Thyroid gland (tissue), 4 donors: ENCODE measurements around the gene MAB21L1. TPM values are rescaled to one million over a fixed set of nuclear protein-coding genes. Genes with fewer than 3 reads are reported as not detected.

Experiments used
- DNase-seq, 2 donors: peaks; one replicate each; pipeline ENCODE4 v3.0.0-alpha.2; 2019
- H3K27ac ChIP-seq, 3 donors: fragments of 200-600 bp; sonication (generic); 1 replicate in 2 of 3; 2 replicates in 1 of 3; pipeline ENCODE4 v1.5.1; 2016 to 2019; ENCODE audit warnings: mild to moderate bottlenecking in 1 of 3, moderate library complexity in 1 of 3
- H3K27me3 ChIP-seq: fragments of 200-600 bp; sonication (generic); one replicate; pipeline ENCODE4 v1.5.1; 2019
- H3K36me3 ChIP-seq, 2 donors: fragments of 200-600 bp; sonication (generic); one replicate each; pipeline ENCODE4 v1.5.1; 2016 to 2019
- H3K4me1 ChIP-seq, 2 donors: fragments of 200-600 bp; sonication (generic); one replicate each; pipeline ENCODE4 v1.5.1; 2017 to 2019
- H3K4me3 ChIP-seq, 3 donors: fragments of 200-600 bp; sonication (generic); replicated peaks in 1 of 3; 1 replicate in 2 of 3; 2 replicates in 1 of 3; pipeline ENCODE4 v1.5.1; 2016; ENCODE audit warnings: mild to moderate bottlenecking in 1 of 3
- H3K9me3 ChIP-seq: fragments of 200-600 bp; sonication (generic); one replicate; pipeline ENCODE4 v1.5.1; 2017
- POLR2A ChIP-seq, 2 donors: fragments of 450-650 bp; IDR thresholded peaks; one replicate each; pipeline ENCODE4 v1.6.1; 2017; ENCODE audit warnings: antibody characterized with exemption in 2 of 2, mild to moderate bottlenecking in 2 of 2, moderate library complexity in 1 of 2
- WGBS, 2 donors: methylation state at CpG; one replicate each; pipeline ENCODE4 v1.1.5; 2017; 5-methylcytosine and 5-hydroxymethylcytosine counted together
- intact Hi-C: fragments of 100-400 bp; cut with DNase I; formaldehyde crosslinking; loops from one replicate; pipeline ENCODE4 v1.15.1; 2023
- total RNA-seq, 4 donors: library from RNA; depleted of rRNA; stranded (reverse); fragments of >200 nt; gene quantifications; one replicate each; pipeline ENCODE4 v1.2.3, GENCODE V29; 2016
- TF ChIP-seq, protein P1 (sequence below), 6 experiments: fragments of 200-600 bp in 3 of 6; fragments of 450-650 bp in 3 of 6; sonication (generic) in 3 of 6; IDR thresholded peaks; one replicate each; pipeline ENCODE4 v1.5.1; 2016 to 2019; ENCODE audit warnings: antibody characterized with exemption in 6 of 6, mild to moderate bottlenecking in 2 of 6, inconsistent platforms in 1 of 6, moderate library complexity in 1 of 6

The MAB21L1 gene
- total RNA-seq, 4 donors from 2014 or later, result 2.2 to 2.9 (median 2.5) TPM

DNA sequence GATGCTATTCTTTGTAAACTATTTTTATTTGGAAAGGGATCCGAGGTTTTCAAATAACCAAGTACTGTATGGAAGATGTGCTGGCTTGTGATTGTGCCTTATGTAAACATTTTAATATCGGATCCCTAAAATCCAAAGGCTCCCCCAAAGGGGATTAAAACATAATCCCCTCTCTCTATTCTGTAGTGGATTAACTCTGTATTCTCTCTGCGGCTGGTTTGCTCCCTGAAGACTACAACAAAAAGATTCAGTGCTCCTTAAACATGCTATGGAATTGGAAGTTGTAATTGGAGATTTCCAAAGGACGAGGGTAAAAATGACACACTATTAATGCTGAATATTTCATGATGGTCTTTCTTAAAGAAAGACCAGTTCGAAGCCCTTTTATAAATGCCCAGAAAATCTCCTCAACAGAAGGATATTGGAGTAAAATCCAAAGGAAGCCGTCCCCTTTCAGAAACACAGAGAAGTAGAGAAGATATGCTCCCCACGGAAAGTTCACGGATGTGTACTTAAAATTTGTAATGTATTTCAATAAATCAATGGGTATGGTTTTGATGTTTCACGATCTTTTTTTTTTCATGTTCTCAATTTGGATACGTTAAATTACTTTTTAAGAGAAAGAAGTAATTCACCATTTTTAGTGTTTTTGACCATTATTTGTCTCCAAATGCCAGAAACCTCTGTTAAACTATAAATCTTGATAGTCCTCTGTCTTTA, 6.5 kb downstream of the MAB21L1 start:
- Histone ChIP-seq H3K27me3 (no peaks in the 10 kb centered on the region), H3K9me3 (no peaks in the 10 kb centered on the region), H3K36me3 (no peaks in the 10 kb centered on the region), H3K27ac (no peak overlapping the region), H3K4me3 (peak overlapping the region in 1 of 3 donors; percentile 31), H3K4me1 (peaks cover 0 to 5% of the 10 kb centered on the region in 2 donors)
- DNase-seq, result no peak
- 75 to 78% methylated on average over 10 of the region's 10 CpGs for WGBS, 2 donors
- intact Hi-C loops, result no loop called here
- no peak for TF ChIP-seq POLR2A (IDR thresholded peaks at IDR 0.05)
- TF ChIP-seq, protein P1, sequence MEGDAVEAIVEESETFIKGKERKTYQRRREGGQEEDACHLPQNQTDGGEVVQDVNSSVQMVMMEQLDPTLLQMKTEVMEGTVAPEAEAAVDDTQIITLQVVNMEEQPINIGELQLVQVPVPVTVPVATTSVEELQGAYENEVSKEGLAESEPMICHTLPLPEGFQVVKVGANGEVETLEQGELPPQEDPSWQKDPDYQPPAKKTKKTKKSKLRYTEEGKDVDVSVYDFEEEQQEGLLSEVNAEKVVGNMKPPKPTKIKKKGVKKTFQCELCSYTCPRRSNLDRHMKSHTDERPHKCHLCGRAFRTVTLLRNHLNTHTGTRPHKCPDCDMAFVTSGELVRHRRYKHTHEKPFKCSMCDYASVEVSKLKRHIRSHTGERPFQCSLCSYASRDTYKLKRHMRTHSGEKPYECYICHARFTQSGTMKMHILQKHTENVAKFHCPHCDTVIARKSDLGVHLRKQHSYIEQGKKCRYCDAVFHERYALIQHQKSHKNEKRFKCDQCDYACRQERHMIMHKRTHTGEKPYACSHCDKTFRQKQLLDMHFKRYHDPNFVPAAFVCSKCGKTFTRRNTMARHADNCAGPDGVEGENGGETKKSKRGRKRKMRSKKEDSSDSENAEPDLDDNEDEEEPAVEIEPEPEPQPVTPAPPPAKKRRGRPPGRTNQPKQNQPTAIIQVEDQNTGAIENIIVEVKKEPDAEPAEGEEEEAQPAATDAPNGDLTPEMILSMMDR (IDR thresholded peaks at IDR 0.05), result no peak

DNA sequence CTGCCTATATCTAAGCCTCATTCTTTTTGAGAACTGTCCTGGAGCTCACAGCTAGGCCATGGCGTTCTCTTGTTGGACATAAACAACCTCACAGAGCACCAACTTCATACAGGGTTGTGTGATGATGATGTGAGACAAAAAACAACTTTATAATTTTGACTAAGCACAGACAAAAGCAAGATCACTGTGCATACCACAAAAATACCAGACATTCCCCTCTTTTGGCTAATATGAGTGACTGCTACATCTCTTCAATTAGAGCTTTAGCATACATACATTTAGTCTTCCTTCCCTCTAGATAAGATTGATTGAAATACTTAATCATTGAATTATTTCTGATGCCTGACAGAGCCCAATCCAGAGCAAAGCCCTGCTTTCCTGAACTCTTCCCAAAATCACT, 8.3 kb downstream of the MAB21L1 start:
- H3K36me3 ChIP-seq, result no peaks in the 10 kb centered on the region
- intact Hi-C loops, result no loop called here
- no peaks in the 10 kb centered on the region for H3K27me3 ChIP-seq
- no peaks in the 10 kb centered on the region for H3K9me3 ChIP-seq
- peaks cover 0 to 5% of the 10 kb centered on the region in 2 donors for H3K4me1 ChIP-seq
- WGBS, 2 donors, result 87 to 91% methylated on average over 1 of the region's 1 CpG
- H3K27ac ChIP-seq, result no peak overlapping the region
- no peak overlapping the region for H3K4me3 ChIP-seq
- DNase-seq, result no peak
- TF ChIP-seq, protein P1 (IDR thresholded peaks at IDR 0.05), result no peak
- TF ChIP-seq POLR2A (IDR thresholded peaks at IDR 0.05), result no peak

DNA sequence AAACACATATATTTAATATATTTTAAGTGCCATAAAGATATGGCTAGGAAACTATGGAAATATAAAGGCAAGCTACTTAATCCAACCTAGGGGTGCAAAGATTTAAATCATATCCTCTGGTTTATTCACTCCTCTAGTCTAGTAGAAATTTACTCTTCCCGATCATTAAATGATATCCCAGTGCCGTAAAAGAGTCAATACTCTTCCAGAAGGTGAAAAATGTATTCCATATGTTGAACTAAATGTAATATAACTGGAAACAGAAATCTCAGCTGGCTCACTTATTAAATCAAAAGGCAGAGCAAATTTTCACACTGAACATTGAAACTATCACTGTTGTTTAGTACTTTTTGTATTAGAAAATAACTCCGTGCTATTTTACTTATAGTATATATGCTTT, 11.1 kb downstream of the MAB21L1 start:
- intact Hi-C loops, result no loop called here
- no peak overlapping the region for H3K4me3 ChIP-seq
- no peaks in the 10 kb centered on the region for H3K27me3 ChIP-seq
- TF ChIP-seq POLR2A (IDR thresholded peaks at IDR 0.05), result no peak
- TF ChIP-seq, protein P1 (IDR thresholded peaks at IDR 0.05), result no peak
- WGBS, 2 donors, result 96 to 100% methylated on average over 3 of the region's 3 CpGs
- peaks cover 0 to 2% of the 10 kb centered on the region in 2 donors for H3K4me1 ChIP-seq
- no peak for DNase-seq
- no peaks in the 10 kb centered on the region for H3K36me3 ChIP-seq
- H3K27ac ChIP-seq, result no peak overlapping the region
- no peaks in the 10 kb centered on the region for H3K9me3 ChIP-seq

DNA sequence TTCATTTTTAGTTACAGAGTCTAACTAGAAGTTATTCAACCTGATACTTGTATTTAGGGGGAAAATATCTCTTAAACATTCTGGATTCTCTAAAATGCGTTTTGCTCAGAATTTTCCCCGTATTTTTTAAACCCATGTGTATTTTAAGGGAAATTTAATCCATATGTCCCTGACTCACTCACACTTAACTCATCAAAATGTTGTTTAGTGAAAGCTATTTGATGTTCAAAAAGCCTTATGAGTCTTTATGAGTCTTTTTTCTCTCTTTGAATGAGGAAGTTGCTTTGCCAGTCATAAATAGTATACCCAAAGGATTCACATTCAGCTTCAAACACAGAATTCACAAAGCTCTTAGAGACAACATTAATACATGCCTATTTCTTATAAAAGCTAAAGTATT, 16.4 kb downstream of the MAB21L1 start:
- no peak for DNase-seq
- TF ChIP-seq, protein P1 (IDR thresholded peaks at IDR 0.05), result no peak
- TF ChIP-seq POLR2A (IDR thresholded peaks at IDR 0.05), result no peak
- Histone ChIP-seq H3K4me1 (no peaks in the 10 kb centered on the region), H3K4me3 (no peak overlapping the region), H3K36me3 (no peaks in the 10 kb centered on the region), H3K27ac (no peak overlapping the region), H3K27me3 (no peaks in the 10 kb centered on the region), H3K9me3 (no peaks in the 10 kb centered on the region)
- intact Hi-C loops, result no loop called here
- WGBS, 2 donors, result 92 to 94% methylated on average over 2 of the region's 2 CpGs

DNA sequence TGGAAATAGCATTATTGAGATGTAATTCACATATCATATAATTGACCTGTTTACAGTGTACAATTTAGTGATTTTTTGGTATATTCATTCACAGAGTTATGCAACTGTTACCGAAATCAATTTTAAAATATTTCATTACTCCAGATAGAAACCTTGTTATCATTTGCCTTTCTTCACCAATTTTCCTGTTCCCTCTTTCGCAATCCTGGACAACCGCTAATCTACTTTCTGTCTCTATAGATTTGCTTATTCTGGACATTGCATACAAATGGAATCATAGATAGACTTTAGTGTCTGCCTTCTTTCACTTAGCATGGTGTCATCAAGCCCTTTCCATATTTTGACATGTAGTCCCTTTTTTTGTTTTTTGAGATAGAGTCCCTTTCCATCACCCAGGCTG, 19.2 kb downstream of the MAB21L1 start:
- TF ChIP-seq, protein P1 (IDR thresholded peaks at IDR 0.05), result no peak
- TF ChIP-seq POLR2A (IDR thresholded peaks at IDR 0.05), result no peak
- Histone ChIP-seq H3K27me3 (no peaks in the 10 kb centered on the region), H3K36me3 (no peaks in the 10 kb centered on the region), H3K27ac (no peak overlapping the region), H3K9me3 (no peaks in the 10 kb centered on the region), H3K4me3 (no peak overlapping the region), H3K4me1 (no peaks in the 10 kb centered on the region)
- intact Hi-C loops, result no loop called here
- WGBS, 2 donors, result 97% methylated on average over 3 of the region's 3 CpGs
- no peak for DNase-seq
